ENCODE measurements around the gene RIMS3. TPM values are rescaled to one million over a fixed set of nuclear protein-coding genes. Genes with fewer than 3 reads are reported as not detected.
A peak's percentile ranks its signal among the peaks of the same experiment; 100 is the strongest.

Gene RIMS3
- total and polyA plus RNA-seq, 5 donors: 1.5 to 4.8 (median 4.4) TPM

DNA sequence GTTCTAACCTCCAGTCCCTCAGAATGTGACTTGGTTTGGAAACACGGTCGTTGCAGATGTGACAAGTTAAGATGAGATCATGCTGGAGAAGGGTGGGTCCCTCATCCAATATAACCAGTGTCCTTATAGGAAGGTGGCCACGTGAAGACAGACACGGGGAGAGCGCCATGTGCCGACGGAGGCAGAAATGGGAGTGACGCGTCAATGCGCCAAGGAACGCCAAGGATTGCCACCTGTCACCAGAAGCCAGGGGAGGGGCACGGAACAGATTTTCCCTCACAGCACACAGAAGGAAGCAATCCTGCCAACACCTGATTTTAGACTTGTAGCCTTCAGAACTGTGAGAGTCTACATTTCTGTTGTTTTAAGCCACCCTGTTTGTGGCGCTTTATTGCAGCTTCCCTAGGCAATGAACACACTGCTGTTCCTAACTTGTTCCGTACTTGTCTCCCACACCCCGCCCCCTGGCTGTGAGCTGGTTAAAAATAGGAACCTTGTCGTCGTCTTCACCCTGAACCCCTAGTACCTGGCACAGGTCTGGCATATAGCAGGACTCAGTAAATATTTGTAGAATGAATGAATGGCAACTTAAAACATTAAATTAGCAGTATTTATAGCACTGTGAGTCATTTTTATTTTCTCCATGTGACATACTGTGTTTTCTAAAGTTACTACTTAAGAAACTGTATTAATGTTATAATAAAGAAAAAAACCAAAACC lies 14.2 kb downstream of the RIMS3 start:
- H3K4me3 ChIP-seq (ENCODE audit: low read length): no peak overlapping the region
- 64% methylated on average over 17 of the region's 17 CpGs for WGBS

DNA sequence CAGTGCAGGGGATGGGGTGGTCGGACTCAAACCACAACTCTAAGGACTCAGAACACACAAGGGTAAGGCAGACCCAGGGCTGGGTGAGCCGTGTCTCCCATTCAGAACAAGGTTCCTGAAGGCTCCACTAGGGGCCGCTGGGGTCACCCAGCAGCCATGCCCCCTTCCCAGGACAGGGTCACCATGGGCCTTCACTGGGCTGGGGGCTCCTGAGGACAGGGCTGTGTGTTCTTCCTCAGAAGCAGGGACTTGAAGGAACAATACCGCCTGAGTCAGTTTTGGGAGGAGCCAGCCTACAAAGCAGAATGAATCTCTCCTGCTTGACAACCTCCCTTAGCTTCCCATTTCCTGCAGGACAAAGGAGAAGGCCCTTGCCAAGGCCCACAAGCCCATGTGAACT lies 15.4 kb downstream of the RIMS3 start:
- no peaks in the 10 kb centered on the region for H3K4me1 ChIP-seq (ENCODE audit: control insufficient read depth, insufficient read depth, low read length)
- intact Hi-C loops (cut with DNase I): no loop called here
- H3K27ac ChIP-seq (ENCODE audit: low read length): no peak overlapping the region
- 51% methylated on average over 4 of the region's 4 CpGs for WGBS
- no peaks in the 10 kb centered on the region for H3K27me3 ChIP-seq (ENCODE audit: control insufficient read depth, insufficient read depth)
- H3K4me3 ChIP-seq (ENCODE audit: low read length): no peak overlapping the region
- DNase-seq (no peak), ATAC-seq (peak in 1 of 2 donors; percentile 47)
- no peaks in the 10 kb centered on the region for H3K9me3 ChIP-seq (ENCODE audit: control insufficient read depth, low read length)

More for the DNA sequence above, 14.2 kb downstream of the RIMS3 start:
- H3K27me3 ChIP-seq (ENCODE audit: control insufficient read depth, insufficient read depth): no peaks in the 10 kb centered on the region
- intact Hi-C loops (cut with DNase I): no loop called here
- DNase-seq: no peak
- no peaks in the 10 kb centered on the region for H3K9me3 ChIP-seq (ENCODE audit: control insufficient read depth, low read length)
- no peaks in the 10 kb centered on the region for H3K4me1 ChIP-seq (ENCODE audit: control insufficient read depth, insufficient read depth, low read length)
- peak in 1 of 2 donors; percentile 38 for ATAC-seq
- H3K27ac ChIP-seq (ENCODE audit: low read length): no peak overlapping the region

DNA sequence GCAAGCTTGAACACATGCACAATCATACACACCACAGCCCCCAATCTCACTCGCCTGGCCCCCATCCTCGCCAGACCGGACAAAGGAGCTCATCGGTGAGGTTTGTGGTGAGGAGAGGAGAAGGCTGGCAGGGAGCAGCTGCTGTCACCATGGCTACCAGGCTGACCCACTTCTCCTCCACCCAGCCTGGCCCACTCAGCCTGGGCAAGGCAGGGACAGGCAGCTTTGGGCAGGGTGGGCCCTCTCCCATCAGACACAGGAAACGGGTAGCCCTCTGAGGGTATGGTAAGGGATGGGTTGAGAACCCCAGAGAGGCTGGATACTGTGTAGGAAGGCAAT lies 15.9 kb downstream of the RIMS3 start:
- no peaks in the 10 kb centered on the region for H3K4me1 ChIP-seq (ENCODE audit: control insufficient read depth, insufficient read depth, low read length)
- no peaks in the 10 kb centered on the region for H3K27me3 ChIP-seq (ENCODE audit: control insufficient read depth, insufficient read depth)
- no peak overlapping the region for H3K27ac ChIP-seq (ENCODE audit: low read length)
- WGBS: 88% methylated on average over 5 of the region's 5 CpGs
- intact Hi-C loops (cut with DNase I): no loop called here
- ATAC-seq (no peak), DNase-seq (no peak)
- H3K9me3 ChIP-seq (ENCODE audit: control insufficient read depth, low read length): no peaks in the 10 kb centered on the region
- no peak overlapping the region for H3K4me3 ChIP-seq (ENCODE audit: low read length)

DNA sequence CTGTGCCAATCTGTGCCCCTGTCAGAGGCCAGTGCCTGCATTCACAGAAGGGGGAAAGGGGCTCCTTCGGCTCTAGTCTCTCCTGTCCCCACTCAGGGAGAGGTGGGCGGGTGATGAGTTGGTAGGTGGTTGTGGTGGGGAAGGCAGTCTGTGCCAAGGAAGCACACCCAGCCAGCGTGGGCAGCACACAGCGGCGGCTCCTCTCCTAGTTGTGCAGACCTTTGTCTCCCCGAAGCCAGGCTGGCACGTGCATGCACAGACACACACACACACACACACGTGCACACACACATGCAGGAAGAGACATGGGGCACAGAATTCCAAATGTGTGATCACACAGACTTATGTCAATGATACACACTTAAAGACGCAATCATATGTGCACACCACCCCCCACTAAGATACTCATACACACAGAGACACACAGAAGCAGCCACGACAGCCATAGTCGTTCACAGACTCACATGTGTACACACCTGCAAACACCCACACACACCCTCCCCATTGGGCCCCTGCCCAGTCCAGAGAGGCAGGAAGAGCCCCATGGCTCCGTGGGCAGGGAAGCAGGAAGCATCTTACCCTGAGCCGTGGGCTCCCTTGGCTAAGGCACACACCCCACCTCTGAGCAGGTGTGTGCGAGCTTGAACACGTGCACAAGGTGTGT lies 16.4 kb downstream of the RIMS3 start:
- no peak overlapping the region for H3K27ac ChIP-seq (ENCODE audit: low read length)
- DNase-seq (no peak), ATAC-seq (no peak)
- H3K4me3 ChIP-seq (ENCODE audit: low read length): no peak overlapping the region
- no peaks in the 10 kb centered on the region for H3K4me1 ChIP-seq (ENCODE audit: control insufficient read depth, insufficient read depth, low read length)
- H3K9me3 ChIP-seq (ENCODE audit: control insufficient read depth, low read length): no peaks in the 10 kb centered on the region
- H3K27me3 ChIP-seq (ENCODE audit: control insufficient read depth, insufficient read depth): no peaks in the 10 kb centered on the region
- WGBS: 81% methylated on average over 15 of the region's 15 CpGs
- intact Hi-C loops (cut with DNase I): no loop called here

DNA sequence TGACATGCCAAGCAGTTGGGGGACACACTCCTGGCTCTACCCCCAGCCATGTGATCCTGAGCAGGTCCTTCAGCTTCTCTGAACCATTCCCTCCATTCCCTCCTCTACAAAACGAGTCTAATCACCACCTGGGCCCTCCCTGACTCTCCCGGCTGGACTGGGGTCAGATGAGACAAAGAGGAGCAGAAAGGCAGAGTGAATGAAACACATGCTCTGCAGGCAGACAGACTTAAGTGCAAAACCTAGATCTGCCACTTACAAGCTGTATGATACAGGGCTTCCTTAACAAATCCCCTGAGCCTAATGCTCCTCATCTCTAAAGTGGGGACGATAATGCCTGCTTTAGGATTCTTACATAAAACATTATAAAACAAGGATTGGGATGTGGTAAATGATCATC lies 17.3 kb downstream of the RIMS3 start:
- H3K9me3 ChIP-seq (ENCODE audit: control insufficient read depth, low read length): no peaks in the 10 kb centered on the region
- H3K4me1 ChIP-seq (ENCODE audit: control insufficient read depth, insufficient read depth, low read length): no peaks in the 10 kb centered on the region
- ATAC-seq (no peak), DNase-seq (no peak)
- no peaks in the 10 kb centered on the region for H3K27me3 ChIP-seq (ENCODE audit: control insufficient read depth, insufficient read depth)
- no peak overlapping the region for H3K4me3 ChIP-seq (ENCODE audit: low read length)
- H3K27ac ChIP-seq (ENCODE audit: low read length): no peak overlapping the region
- intact Hi-C loops (cut with DNase I): no loop called here
- 78% methylated on average over 3 of the region's 3 CpGs for WGBS

DNA sequence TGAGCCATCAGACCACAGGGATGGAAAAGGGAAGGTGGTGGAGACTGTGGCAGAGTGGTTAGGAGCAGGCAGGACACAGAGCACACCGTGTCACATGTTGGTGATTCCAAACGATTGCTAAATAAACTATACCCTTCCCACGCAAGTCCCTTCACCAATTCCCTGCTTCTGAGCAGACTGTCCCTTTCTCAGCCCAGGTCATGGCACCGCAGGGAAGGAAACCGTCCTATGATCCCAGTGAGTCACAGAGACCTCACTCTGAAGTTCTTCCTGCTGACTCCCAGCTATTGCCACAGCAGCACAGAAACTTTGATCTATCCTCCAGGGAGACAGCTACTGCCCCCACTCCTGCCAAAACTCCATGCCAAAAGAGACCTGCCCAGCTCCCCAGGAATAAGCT lies 19.2 kb downstream of the RIMS3 start:
- H3K27me3 ChIP-seq (ENCODE audit: control insufficient read depth, insufficient read depth): no peaks in the 10 kb centered on the region
- 67% methylated on average over 5 of the region's 5 CpGs for WGBS
- intact Hi-C loops (cut with DNase I): no loop called here
- ATAC-seq (no peak), DNase-seq (no peak)
- no peak overlapping the region for H3K27ac ChIP-seq (ENCODE audit: low read length)
- H3K4me1 ChIP-seq (ENCODE audit: control insufficient read depth, insufficient read depth, low read length): no peaks in the 10 kb centered on the region
- no peak overlapping the region for H3K4me3 ChIP-seq (ENCODE audit: low read length)
- H3K9me3 ChIP-seq (ENCODE audit: control insufficient read depth, low read length): no peaks in the 10 kb centered on the region

DNA sequence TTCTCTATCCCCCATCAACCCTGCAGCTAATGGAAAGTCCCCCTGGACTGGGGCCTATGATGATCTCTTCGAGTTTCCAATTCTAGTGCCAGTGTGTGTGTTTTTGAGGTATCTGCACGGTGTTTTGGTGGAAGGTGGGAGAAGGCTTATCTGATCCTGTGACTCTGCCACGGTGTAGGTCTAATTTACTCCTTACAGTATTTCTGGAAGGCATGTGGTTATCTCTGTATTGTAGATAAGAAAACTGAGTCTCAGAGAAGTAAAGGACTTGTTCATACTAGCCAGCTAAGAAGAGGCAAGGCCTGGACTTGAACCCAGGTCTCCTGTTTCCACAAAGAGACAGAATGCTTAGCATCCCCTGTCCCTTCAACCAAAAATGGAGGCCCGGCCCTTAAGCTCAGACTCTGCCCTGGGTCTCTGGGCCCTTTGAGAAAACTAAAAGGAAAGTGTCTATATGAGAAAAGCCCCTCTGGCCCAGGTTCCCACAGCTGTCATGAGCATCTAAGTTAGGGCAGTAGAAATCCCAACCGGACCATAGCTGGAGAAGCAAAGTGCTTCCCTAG lies 20.3 kb downstream of the RIMS3 start:
- intact Hi-C loops (cut with DNase I): no loop called here
- Histone ChIP-seq H3K9me3 (ENCODE audit: control insufficient read depth, low read length) (no peaks in the 10 kb centered on the region), H3K4me3 (ENCODE audit: low read length) (no peak overlapping the region), H3K27ac (ENCODE audit: low read length) (no peak overlapping the region), H3K27me3 (ENCODE audit: control insufficient read depth, insufficient read depth) (no peaks in the 10 kb centered on the region), H3K4me1 (ENCODE audit: control insufficient read depth, insufficient read depth, low read length) (no peaks in the 10 kb centered on the region)
- DNase-seq: no peak
- no peak for ATAC-seq
- WGBS: 76% methylated on average over 5 of the region's 5 CpGs

DNA sequence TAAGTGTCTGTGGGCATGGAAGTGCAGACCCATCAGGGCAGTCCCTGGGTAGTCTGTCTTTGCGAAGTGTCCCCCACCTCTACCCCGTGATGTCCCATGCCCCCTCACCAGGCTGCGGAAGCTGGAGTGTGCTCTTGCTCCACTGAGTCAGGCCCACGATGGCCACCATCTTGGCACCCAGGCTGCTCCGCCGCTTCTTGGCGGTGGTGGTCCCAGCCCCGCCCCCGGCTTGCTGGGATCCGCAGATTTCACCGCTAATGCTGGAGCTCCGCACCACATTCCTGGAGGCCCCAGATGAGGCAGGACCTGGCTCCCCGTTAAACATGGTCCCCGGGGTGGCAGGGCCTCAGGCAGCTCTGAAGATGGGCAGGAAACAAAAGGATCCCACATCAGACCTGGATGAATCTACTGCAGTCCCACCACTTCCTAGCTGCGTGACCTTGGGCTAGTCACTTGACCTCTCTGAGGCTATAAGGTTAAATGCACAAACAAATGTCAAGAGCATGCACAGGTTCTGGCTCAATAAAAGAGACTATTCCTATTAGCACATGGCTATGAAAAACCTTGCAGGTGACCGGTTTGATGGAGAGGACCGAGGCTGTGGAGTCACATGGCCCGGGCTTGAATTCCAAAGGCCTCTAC lies 23.8 kb downstream of the RIMS3 start:
- H3K27ac ChIP-seq (ENCODE audit: low read length): no peak overlapping the region
- no peaks in the 10 kb centered on the region for H3K4me1 ChIP-seq (ENCODE audit: control insufficient read depth, insufficient read depth, low read length)
- intact Hi-C loops (cut with DNase I): no loop called here
- H3K4me3 ChIP-seq (ENCODE audit: low read length): no peak overlapping the region
- H3K27me3 ChIP-seq (ENCODE audit: control insufficient read depth, insufficient read depth): no peaks in the 10 kb centered on the region
- DNase-seq (no peak), ATAC-seq (no peak)
- H3K9me3 ChIP-seq (ENCODE audit: control insufficient read depth, low read length): no peaks in the 10 kb centered on the region
- 93% methylated on average over 18 of the region's 18 CpGs for WGBS

DNA sequence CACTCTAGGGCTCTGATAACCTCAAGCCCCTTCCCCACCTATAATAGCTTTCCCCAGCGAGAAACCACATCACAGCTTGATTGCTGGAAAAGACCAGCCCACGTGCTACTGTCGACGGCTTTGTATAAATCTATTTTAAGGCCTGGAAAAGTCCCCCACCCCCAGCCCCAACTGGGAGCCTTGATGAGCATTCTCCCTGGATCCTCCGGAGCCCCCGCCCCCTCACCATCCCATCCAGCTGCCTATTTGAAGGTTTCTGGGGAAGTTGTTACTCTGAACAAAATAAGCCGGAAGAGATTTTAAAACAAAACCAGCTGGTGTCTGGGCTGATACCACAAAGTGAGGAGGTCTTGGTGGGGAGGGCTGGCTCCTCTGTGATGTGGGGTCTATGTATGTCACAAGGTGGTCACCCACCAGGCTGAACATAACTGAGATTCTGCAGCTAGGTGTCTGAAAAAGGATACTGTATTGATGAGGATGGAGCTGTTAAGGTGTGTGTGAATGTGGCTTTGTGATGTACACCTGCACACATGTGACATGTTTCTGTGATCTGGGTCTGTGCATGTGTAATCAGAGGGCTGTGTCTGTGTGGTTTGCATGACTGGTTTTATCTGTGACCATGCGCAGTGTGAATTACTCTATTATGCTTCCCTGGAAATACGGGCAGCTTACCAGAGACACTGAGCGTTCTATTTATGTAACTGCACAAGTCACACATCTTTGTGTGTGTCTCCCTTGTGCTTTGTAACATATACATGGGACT lies 25.0 kb downstream of the RIMS3 start:
- ATAC-seq (no peak), DNase-seq (no peak)
- 63% methylated on average over 10 of the region's 10 CpGs for WGBS
- intact Hi-C loops (cut with DNase I): no loop called here
- H3K4me1 ChIP-seq (ENCODE audit: control insufficient read depth, insufficient read depth, low read length): no peaks in the 10 kb centered on the region
- no peak overlapping the region for H3K4me3 ChIP-seq (ENCODE audit: low read length)
- H3K27ac ChIP-seq (ENCODE audit: low read length): no peak overlapping the region
- H3K9me3 ChIP-seq (ENCODE audit: control insufficient read depth, low read length): no peaks in the 10 kb centered on the region
- H3K27me3 ChIP-seq (ENCODE audit: control insufficient read depth, insufficient read depth): no peaks in the 10 kb centered on the region

DNA sequence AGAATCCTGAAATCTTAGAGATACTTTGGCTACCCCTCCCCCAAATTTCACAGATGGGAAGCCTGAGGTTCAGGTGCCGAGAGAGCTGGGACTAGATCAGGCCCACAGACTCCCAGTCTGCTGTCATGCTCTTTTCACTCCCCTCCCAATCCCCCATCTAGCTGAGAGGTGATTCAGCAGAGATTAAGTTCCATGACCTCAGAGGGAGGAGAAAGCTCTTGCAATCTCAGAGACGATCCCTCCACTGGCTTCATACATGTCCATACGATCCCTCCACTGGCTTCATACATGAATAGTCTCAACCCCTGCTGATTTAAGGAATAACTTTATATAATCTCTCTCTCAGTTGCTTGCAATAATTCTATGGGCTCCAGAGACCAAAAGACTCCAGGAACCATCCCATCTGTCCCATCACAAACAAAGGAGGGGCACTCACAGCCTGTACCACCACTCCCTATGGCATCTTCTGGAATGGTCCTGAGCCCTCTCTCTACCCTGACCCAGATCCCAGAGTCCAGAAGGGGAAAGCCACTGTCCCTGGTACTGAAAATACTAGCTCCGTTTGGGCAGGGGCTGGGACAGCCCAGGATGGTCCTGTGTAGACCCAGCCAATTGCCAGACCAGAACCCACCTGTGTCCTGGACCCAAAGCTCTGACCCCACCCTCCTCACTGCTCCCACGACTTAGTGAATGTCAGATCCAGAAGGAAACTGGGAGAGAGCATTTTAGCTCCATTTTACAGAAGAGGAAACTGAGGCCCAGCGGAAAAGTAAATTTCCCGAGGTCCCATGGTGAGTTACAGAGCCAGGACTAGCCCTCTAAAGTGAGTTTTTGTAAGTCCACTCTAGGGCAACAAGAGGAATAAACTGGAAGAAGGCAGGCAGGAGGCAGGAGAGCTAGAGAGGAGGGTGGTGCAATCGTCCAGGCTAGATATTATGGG lies 27.1 kb downstream of the RIMS3 start:
- ATAC-seq (no peak), DNase-seq (no peak)
- H3K27ac ChIP-seq (ENCODE audit: low read length): no peak overlapping the region
- WGBS: 70% methylated on average over 8 of the region's 8 CpGs
- H3K4me3 ChIP-seq (ENCODE audit: low read length): no peak overlapping the region
- intact Hi-C loops (cut with DNase I): no loop called here
- H3K27me3 ChIP-seq (ENCODE audit: control insufficient read depth, insufficient read depth): no peaks in the 10 kb centered on the region
- peaks cover 2% of the 10 kb centered on the region for H3K4me1 ChIP-seq (ENCODE audit: control insufficient read depth, insufficient read depth, low read length)
- H3K9me3 ChIP-seq (ENCODE audit: control insufficient read depth, low read length): no peaks in the 10 kb centered on the region
